Stimulated activated CD4-positive, alpha-beta T cell treated with anti-CD3 and anti-CD28 coated beads, Interleukin-4, amount 100 ng/mL, for 4 hours (primary cell): ENCODE results near the gene ULBP3.
"Not testable (repeated sequence)": the region's sequence is repeated elsewhere in the genome, so short reads cannot be mapped to it uniquely, and the experiment has no call there.

ENCODE experiments used
- DNase-seq, 2 experiments: peaks; one replicate each; pipeline ENCODE4 v3.0.0-alpha.2; 2020

The ULBP3 gene

GRCh38 chr6:150075034-150075421 lies 6.1 kb upstream of the ULBP3 start:
- no peak for DNase-seq

- DNase-seq, result not testable (repeated sequence)
Measured at GRCh38 chr6:150074396-150075033, 5.6 kb upstream of the ULBP3 start.

- peak; percentile 11 to 23 for DNase-seq
Measured at GRCh38 chr6:150072201-150072600, 3.3 kb upstream of the ULBP3 start.

DNA sequence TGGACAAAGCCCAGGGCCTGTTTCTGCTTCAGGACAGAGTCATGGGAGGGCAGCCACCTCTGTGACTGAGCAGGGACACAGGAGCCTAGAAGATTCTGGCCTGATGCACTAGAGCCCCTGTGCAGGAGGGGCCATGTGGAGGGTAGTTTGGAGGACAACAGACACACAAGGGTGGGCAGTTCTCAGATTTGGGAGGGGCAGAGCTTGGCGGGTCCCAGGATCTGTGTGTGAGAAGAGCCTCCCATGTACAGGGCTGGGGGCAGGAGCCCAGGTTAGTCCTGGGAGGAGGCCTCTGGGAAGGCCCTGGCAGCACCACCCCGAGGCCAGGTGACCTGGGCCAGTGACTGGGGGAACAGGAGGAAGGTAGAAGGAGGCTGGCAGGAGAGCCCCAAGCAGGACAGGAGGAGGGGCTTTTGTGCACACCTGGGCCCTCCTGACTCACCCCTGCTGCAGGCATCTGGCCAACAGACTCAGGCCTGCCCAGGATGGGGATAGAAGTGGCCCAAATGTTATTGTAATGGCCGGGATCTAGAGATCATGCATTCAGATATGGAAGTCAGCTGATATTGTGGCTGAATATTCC lies 1.4 kb upstream of the ULBP3 start:
- DNase-seq, result no peak

GRCh38 chr6:150069706-150070105 lies 785 bp upstream of the ULBP3 start:
- no peak for DNase-seq

- no peak for DNase-seq
Measured at GRCh38 chr6:150068151-150068550, 770 bp downstream of the ULBP3 start.

GRCh38 chr6:150065083-150065482 lies 3.8 kb downstream of the ULBP3 start:
- DNase-seq, result no peak

DNA sequence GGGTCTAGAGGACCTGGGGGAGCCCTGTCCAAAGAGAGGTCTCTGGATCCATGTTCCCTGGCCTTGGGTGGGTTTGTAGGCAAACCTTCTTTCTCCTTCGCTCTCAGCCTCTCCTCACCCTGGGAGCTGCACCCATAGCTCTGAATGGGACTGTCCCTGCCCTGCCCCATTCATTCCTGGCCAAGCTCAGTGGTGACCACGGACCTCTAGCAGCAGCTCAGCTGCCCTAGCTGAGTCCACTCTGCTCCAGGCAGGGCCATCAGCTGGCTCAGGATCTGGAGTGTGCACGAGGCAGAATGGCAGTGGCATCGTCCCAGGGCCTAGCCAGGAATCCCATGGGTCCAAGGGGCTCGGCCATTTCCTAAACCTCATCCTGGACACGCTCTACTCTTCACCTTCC lies 5.3 kb downstream of the ULBP3 start:
- DNase-seq, result no peak

DNA sequence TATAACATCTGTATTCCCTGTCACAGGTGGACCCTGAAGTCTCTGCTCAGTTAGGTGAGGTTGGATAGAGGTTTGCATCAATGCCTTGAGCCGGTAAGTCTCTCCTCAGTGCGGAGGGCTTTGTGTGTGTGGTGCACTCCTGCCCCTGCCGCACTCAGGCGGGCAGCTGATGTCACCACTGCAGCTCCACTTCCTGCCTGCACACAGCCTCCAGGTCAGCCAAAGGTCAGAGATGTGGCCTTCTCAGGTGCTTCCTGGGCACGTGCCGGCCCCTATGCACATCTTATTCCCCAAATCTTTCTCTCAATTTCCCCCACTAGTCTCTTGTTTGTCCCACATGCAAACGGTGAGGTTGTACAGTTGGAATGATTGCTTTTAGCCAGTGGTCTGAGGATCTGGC lies 8.9 kb downstream of the ULBP3 start:
- not testable (repeated sequence) for DNase-seq

GRCh38 chr6:150058986-150059385 lies 9.9 kb downstream of the ULBP3 start:
- DNase-seq, result no peak

DNA sequence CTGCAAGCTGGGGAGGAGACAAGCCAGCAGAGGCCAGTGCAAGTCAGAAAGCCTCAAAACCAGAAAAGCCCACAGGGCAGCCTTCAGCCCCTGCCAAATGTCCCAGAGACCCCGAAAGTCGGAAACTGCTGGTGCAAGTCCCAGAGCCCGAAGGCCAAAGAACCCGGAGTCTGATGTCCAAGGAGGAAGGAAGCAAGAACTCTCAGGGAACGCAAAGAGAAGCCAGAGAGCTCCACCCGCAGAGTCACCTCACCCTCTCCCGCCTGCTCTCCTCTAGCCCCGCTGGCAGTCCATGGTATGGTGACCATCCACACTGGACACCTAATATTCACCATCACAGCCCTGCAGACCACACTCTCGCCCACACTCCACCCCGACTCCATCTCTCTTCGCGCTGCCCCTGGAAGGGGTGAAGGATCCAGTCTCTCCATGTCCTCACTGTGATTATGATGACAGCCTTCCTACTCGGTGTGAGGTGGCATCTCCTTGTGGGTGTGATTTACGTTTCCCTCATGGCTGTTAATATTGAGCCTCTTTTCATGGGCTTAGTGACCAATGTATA lies 10.6 kb downstream of the ULBP3 start:
- no peak for DNase-seq

GRCh38 chr6:150057501-150057951 lies 11.4 kb downstream of the ULBP3 start:
- no peak for DNase-seq

DNA sequence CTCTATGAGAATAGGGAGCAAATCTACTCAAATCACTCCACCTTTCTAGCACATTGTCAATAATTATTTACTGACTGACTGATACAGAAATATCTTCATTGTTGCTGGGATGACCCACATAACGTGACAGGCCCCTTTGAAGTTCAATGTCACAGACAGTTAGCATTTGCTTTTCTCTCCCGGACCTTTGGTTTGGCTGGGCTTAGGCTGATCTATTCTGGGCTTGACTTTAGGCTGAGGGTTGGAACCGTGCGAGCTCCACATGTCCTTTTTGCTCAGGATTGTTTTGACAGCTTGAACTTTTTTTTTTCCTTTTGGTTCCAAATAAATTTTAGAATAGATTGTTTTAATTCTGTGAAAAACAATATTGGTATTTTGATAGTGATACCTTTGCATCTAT lies 12.0 kb downstream of the ULBP3 start:
- no peak for DNase-seq

DNA sequence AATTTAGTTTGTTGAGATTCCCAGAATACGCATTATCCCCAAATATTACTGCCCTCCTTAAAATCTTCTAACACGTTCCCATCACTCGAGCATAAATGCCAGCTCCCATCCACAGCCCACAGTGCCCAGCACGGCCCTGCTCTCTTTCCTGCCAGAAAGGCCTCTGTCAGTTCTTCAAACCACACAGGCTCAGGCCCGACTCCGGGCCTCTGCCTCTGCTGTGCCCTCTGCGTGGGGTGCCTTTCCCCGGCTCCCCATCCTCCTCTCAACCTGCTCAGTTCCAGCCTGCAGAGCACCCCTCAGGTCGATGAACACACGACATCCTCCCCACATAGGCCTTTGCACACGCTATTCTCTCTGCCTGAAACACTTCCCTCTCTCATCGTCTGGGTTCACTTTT lies 12.8 kb downstream of the ULBP3 start:
- no peak for DNase-seq

- no peak for DNase-seq
Measured at GRCh38 chr6:150055131-150055530, 13.8 kb downstream of the ULBP3 start.

DNA sequence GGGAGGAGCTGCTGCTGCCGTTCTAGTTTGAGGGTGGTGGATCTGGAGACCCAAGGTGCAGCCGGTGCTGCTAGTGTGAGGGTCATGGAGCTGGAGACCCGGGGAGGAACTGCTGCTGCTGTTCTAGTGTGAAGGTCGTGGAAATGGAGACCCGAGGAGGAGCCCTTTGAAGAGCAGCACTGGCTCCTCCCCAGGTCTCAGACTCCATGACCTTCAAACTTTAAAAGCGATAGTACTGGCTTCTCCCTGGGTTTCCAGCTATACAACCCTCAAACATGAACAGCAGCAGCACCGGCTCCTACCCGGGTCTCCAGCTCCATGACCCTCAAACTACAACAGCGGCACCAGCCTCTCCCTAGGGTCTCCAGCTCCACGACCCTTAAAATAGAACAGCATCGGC lies 15.5 kb downstream of the ULBP3 start:
- no peak for DNase-seq

GRCh38 chr6:150050846-150051245 lies 18.1 kb downstream of the ULBP3 start:
- no peak for DNase-seq

- no peak for DNase-seq
Measured at GRCh38 chr6:150048099-150048498, 20.8 kb downstream of the ULBP3 start.

DNA sequence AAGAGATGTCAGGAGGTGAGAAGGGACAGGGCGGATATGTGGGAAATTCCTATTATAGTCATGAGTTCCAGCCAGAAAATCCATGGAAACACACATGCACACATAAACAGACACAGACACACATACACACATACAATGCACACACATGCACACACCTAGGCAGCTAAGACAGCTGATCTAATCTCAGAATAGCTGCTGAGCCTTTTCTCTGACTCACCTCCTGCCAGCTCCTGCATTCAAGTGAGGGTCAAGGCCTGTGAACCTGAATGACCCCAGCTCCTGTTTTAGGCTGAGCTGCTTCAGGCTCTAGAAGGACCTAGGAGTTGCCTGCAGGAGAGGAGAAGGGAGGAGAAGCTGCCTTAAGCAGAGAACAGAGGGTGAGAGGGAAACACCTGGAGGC lies 22.0 kb downstream of the ULBP3 start:
- DNase-seq, result no peak

DNA sequence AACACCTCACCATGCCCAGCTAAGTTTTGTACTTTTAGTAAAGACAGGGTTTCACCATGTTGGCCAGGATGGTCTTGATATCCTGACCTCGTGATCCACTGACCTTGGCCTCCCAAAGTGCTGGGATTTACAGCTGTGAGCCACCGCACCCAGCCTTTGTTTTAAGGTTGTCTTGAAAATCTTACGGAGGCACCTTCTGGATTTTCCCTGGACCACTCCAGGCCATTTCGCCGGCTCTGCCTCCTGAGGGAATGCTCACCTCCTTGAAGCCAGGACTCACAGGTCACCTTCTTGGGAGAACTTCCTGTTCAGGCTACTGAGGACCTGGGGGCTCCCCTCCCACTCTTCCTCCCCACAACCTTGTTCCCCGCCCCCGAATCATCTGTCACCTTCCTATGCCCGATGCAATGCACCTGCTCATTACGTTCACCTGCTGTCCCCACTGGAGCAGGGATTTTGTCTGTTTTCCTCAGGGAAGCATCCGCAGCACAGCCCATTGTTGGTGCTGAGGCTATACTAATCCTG lies 24.2 kb downstream of the ULBP3 start:
- no peak for DNase-seq

GRCh38 chr6:150043501-150044412 lies 25.2 kb downstream of the ULBP3 start:
- no peak for DNase-seq

- no peak for DNase-seq
Measured at GRCh38 chr6:150043096-150043495, 25.8 kb downstream of the ULBP3 start.
